SK-N-SH (cell line): ENCODE measurements around the gene OR10T2. TPM values are rescaled to one million over a fixed set of nuclear protein-coding genes. Genes with fewer than 3 reads are reported as not detected.
"Not testable (repeated sequence)": the region's sequence is repeated elsewhere in the genome, so short reads cannot be mapped to it uniquely, and the experiment has no call there.

Source experiments
- CTCF ChIA-PET: fragments of 300-600, 350-600 bp; formaldehyde crosslinking; extraction: SDS; loops from one replicate; lab custom pipeline; 2021; lab: Yijun Ruan, JAX
- POLR2A ChIA-PET: fragments of 350-600 bp; sonication (Branson Sonifier 250); formaldehyde crosslinking; extraction: SDS; loops from one replicate; lab custom pipeline; 2020; ENCODE audit warnings: antibody characterized with exemption, inconsistent platforms; lab: Yijun Ruan, JAX
- DNase-seq: peaks from one replicate; pipeline ENCODE4 v3.0.0; 2012
- H2AFZ ChIP-seq: fragments of 200-600 bp; sonication (generic); 2 replicates; pipeline ENCODE4 v1.8.1; 2016; ENCODE audit warnings: antibody characterized with exemption, mild to moderate bottlenecking, low read depth
- H3F3A ChIP-seq: fragments of 200-600 bp; sonication (generic); replicated peaks from 2 replicates; pipeline ENCODE3; 2016; ENCODE audit warnings: antibody characterized with exemption, mild to moderate bottlenecking; ENCODE audit not compliant: insufficient read depth
- H3K27ac ChIP-seq, 2 experiments: fragments of 200-500 bp in 1 of 2; fragments of 200-600 bp in 1 of 2; sonication (Bioruptor generic) in 1 of 2; sonication (generic), shearing (Covaris generic) in 1 of 2; 2 replicates each; pipeline versions ENCODE4 v1.5.1 to v1.6.1; 2014 to 2016; ENCODE audit warnings: low read depth in 2 of 2, inconsistent platforms in 1 of 2, low read length in 1 of 2, mild to moderate bottlenecking in 1 of 2, mixed read lengths in 1 of 2
- H3K27me3 ChIP-seq: fragments of 200-600 bp; sonication (generic), shearing (Covaris generic); 2 replicates; pipeline ENCODE4 v1.6.1; 2016; ENCODE audit warnings: mixed run types; ENCODE audit not compliant: insufficient read depth
- H3K36me3 ChIP-seq, 2 experiments: fragments of 200-500 bp in 1 of 2; fragments of 200-600 bp in 1 of 2; sonication (Bioruptor generic) in 1 of 2; sonication (generic) in 1 of 2; replicated peaks in 1 of 2; 2 replicates each; pipeline versions ENCODE3 to v1.5.1; 2014 to 2016; ENCODE audit warnings: low read length in 1 of 2, mild to moderate bottlenecking in 1 of 2; ENCODE audit not compliant: insufficient read depth in 2 of 2, control insufficient read depth in 1 of 2
- H3K4me1 ChIP-seq, 2 experiments: fragments of 200-500 bp in 1 of 2; fragments of 200-600 bp in 1 of 2; sonication (Bioruptor generic) in 1 of 2; sonication (generic), shearing (Covaris generic) in 1 of 2; 2 replicates each; pipeline versions ENCODE4 v1.5.1 to v1.6.1; 2014 to 2016; ENCODE audit warnings: low read depth in 1 of 2, low read length in 1 of 2, mixed run types in 1 of 2; ENCODE audit not compliant: insufficient read depth in 2 of 2, control insufficient read depth in 1 of 2
- H3K4me2 ChIP-seq: fragments of 200-600 bp; sonication (generic), shearing (Covaris generic); 2 replicates; pipeline ENCODE4 v1.6.1; 2017; ENCODE audit warnings: mixed run types
- H3K4me3 ChIP-seq, 2 experiments: fragments of 200-500 bp in 1 of 2; fragments of 200-600 bp in 1 of 2; sonication (Bioruptor generic) in 1 of 2; sonication (generic), shearing (Covaris generic) in 1 of 2; 2 replicates each; pipeline versions ENCODE4 v1.5.1 to v1.8.1; 2014 to 2016; ENCODE audit warnings: low read depth in 2 of 2, inconsistent platforms in 1 of 2, low read length in 1 of 2, mild to moderate bottlenecking in 1 of 2, mixed read lengths in 1 of 2, moderate library complexity in 1 of 2
- H3K79me2 ChIP-seq: fragments of 200-600 bp; sonication (generic); 2 replicates; pipeline ENCODE4 v1.8.1; 2017; ENCODE audit warnings: mild to moderate bottlenecking; ENCODE audit not compliant: insufficient read depth
- H3K9ac ChIP-seq: fragments of 200-600 bp; sonication (generic); 2 replicates; pipeline ENCODE4 v1.6.1; 2017; ENCODE audit warnings: mixed run types
- H3K9me2 ChIP-seq: fragments of 200-600 bp; sonication (generic); 2 replicates; pipeline ENCODE4 v1.6.1; 2017; ENCODE audit warnings: mixed run types
- H3K9me3 ChIP-seq: fragments of 200-600 bp; sonication (generic); 2 replicates; pipeline ENCODE4 v1.6.1; 2017; ENCODE audit warnings: mixed run types, mild to moderate bottlenecking, moderate library complexity
- H4K20me1 ChIP-seq: fragments of 200-600 bp; sonication (generic); 2 replicates; pipeline ENCODE4 v1.6.1; 2017; ENCODE audit warnings: mild to moderate bottlenecking, mixed run types; ENCODE audit not compliant: insufficient read depth
- CHD2 ChIP-seq: fragments of 150-350 bp; IDR thresholded peaks from 2 replicates; pipeline ENCODE4 v1.6.1; 2018; ENCODE audit warnings: low read length; ENCODE audit not compliant: partially characterized antibody
- ELF1 ChIP-seq: IDR thresholded peaks from 2 replicates; pipeline ENCODE4 v1.4.0; 2012
- EP300 ChIP-seq, 2 experiments: IDR thresholded peaks; 2 replicates each; pipeline versions ENCODE4 v1.4.0 to v1.6.1; 2012; ENCODE audit warnings: borderline replicate concordance in 1 of 2, low read depth in 1 of 2, low read length in 1 of 2
- EZH2phosphoT487 ChIP-seq: fragments of 200-600 bp; sonication (generic); IDR thresholded peaks from 2 replicates; pipeline ENCODE4 v1.6.1; 2017; ENCODE audit warnings: low read depth, mixed run types, mild to moderate bottlenecking, antibody characterized with exemption, moderate library complexity, borderline replicate concordance
- FOXM1 ChIP-seq: IDR thresholded peaks from 2 replicates; pipeline ENCODE4 v1.4.0; 2012; ENCODE audit warnings: low read depth, mild to moderate bottlenecking
- GABPA ChIP-seq: IDR thresholded peaks from 2 replicates; pipeline ENCODE4 v1.4.0; 2012; ENCODE audit warnings: low read depth, mild to moderate bottlenecking
- MEF2A ChIP-seq: IDR thresholded peaks from 2 replicates; pipeline ENCODE4 v1.4.0; 2012; ENCODE audit warnings: low read depth, borderline replicate concordance
- MXI1 ChIP-seq: IDR thresholded peaks from 2 replicates; pipeline ENCODE4 v1.6.1; 2012; ENCODE audit warnings: mild to moderate bottlenecking, low read depth, low read length, improper control_type of control experiment
- NFIC ChIP-seq: IDR thresholded peaks from 2 replicates; pipeline ENCODE4 v1.4.0; 2012; ENCODE audit warnings: borderline replicate concordance
- NRF1 ChIP-seq: IDR thresholded peaks from 2 replicates; pipeline ENCODE4 v1.6.1; 2012; ENCODE audit warnings: low read depth, mild to moderate bottlenecking, low read length
- RAD21 ChIP-seq: IDR thresholded peaks from 2 replicates; pipeline ENCODE4 v1.6.1; 2012; ENCODE audit warnings: mild to moderate bottlenecking, low read length
- RCOR1 ChIP-seq: fragments of 150-350 bp; IDR thresholded peaks from 2 replicates; pipeline ENCODE4 v1.6.1; 2017; ENCODE audit warnings: antibody characterized with exemption, low read length
- RFX5 ChIP-seq: IDR thresholded peaks from 2 replicates; pipeline ENCODE4 v1.6.1; 2012; ENCODE audit warnings: mild to moderate bottlenecking, improper control_type of control experiment, low read length
- SIN3A ChIP-seq: IDR thresholded peaks from 2 replicates; pipeline ENCODE4 v1.6.1; 2012; ENCODE audit warnings: low read depth, mild to moderate bottlenecking, low read length, moderate library complexity, borderline replicate concordance
- TAF1 ChIP-seq: IDR thresholded peaks from 2 replicates; pipeline ENCODE4 v1.6.1; 2012; ENCODE audit warnings: low read depth, mild to moderate bottlenecking, low read length, moderate library complexity, borderline replicate concordance
- TCF12 ChIP-seq: IDR thresholded peaks from 2 replicates; pipeline ENCODE4 v1.4.0; 2012
- YY1 ChIP-seq: IDR thresholded peaks from 2 replicates; pipeline ENCODE4 v1.4.0; 2012; ENCODE audit warnings: low read depth, mild to moderate bottlenecking
- WGBS: methylation state at CpG from one replicate; pipeline ENCODE4 v1.1.6; 2017; ENCODE audit warnings: low lambda C conversion rate; 5-methylcytosine and 5-hydroxymethylcytosine counted together
- polyA plus RNA-seq, 3 experiments: library from polyadenylated mRNA; depleted of rRNA; stranded (reverse); fragments of >200 nt; gene quantifications; 2 replicates each; pipeline ENCODE4 v1.2.3, GENCODE V29; 2012
- TF ChIP-seq, protein P1 (sequence below): IDR thresholded peaks from 2 replicates; pipeline ENCODE4 v1.4.0; 2012; ENCODE audit warnings: low read depth
- TF ChIP-seq, protein P2 (sequence below): IDR thresholded peaks from 2 replicates; pipeline ENCODE4; 2012
- TF ChIP-seq, protein P3 (sequence below): fragments of 200-600 bp; sonication (generic); IDR thresholded peaks from 2 replicates; pipeline ENCODE4 v1.6.1; 2017; ENCODE audit warnings: antibody characterized with exemption, mild to moderate bottlenecking, moderate library complexity

Gene OR10T2
- polyA plus RNA-seq, 1 of the 3 experiments (the other 2 are of a cell fraction): not detected

DNA sequence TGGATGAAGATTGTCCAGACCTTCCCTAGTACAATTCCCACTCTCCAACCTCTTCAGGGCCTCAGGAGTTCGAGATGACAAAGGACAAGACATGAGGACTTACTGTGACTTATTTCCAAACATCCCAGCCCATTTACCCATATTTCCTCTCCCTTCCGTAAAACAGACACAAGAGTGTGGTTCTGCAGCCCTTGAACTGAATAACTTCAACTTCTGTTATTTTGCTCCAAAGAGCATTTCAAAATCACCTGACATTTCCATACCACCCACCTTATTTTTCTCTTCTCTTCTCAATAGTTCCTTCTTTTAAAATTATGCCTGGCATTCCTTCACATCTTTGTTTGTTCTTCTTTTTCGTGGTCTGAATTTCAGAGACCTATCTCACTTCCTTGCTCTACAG is 35.5 kb upstream of the OR10T2 start:
- Histone ChIP-seq H3K4me1 (no peaks in the 10 kb centered on the region), H3F3A (no peaks in the 10 kb centered on the region), H3K36me3 (no peaks in the 10 kb centered on the region), H4K20me1 (no peaks in the 10 kb centered on the region), H3K79me2 (no peaks in the 10 kb centered on the region), H3K4me2 (no peak overlapping the region), H3K27ac (no peak overlapping the region), H3K27me3 (no peaks in the 10 kb centered on the region), H2AFZ (no peak overlapping the region), H3K9me3 (no peaks in the 10 kb centered on the region), H3K9me2 (no peaks in the 10 kb centered on the region), H3K9ac (no peak overlapping the region), H3K4me3 (no peak overlapping the region)
- no peak for DNase-seq
- no peak for TF ChIP-seq RCOR1
- no peak for TF ChIP-seq FOXM1
- no peak for TF ChIP-seq GABPA
- TF ChIP-seq NFIC: no peak
- TF ChIP-seq RAD21: no peak
- TF ChIP-seq, protein P1, sequence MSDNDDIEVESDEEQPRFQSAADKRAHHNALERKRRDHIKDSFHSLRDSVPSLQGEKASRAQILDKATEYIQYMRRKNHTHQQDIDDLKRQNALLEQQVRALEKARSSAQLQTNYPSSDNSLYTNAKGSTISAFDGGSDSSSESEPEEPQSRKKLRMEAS: no peak
- no peak for TF ChIP-seq MEF2A
- TF ChIP-seq EP300 (IDR thresholded peaks at IDR 0.05; ENCODE audit: borderline replicate concordance in 1 of 2, low read depth in 1 of 2, low read length in 1 of 2): no peak
- no peak for TF ChIP-seq RFX5
- TF ChIP-seq, protein P2, sequence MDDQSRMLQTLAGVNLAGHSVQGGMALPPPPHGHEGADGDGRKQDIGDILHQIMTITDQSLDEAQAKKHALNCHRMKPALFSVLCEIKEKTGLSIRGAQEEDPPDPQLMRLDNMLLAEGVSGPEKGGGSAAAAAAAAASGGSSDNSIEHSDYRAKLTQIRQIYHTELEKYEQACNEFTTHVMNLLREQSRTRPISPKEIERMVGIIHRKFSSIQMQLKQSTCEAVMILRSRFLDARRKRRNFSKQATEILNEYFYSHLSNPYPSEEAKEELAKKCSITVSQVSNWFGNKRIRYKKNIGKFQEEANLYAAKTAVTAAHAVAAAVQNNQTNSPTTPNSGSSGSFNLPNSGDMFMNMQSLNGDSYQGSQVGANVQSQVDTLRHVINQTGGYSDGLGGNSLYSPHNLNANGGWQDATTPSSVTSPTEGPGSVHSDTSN: no peak
- TF ChIP-seq, protein P3, sequence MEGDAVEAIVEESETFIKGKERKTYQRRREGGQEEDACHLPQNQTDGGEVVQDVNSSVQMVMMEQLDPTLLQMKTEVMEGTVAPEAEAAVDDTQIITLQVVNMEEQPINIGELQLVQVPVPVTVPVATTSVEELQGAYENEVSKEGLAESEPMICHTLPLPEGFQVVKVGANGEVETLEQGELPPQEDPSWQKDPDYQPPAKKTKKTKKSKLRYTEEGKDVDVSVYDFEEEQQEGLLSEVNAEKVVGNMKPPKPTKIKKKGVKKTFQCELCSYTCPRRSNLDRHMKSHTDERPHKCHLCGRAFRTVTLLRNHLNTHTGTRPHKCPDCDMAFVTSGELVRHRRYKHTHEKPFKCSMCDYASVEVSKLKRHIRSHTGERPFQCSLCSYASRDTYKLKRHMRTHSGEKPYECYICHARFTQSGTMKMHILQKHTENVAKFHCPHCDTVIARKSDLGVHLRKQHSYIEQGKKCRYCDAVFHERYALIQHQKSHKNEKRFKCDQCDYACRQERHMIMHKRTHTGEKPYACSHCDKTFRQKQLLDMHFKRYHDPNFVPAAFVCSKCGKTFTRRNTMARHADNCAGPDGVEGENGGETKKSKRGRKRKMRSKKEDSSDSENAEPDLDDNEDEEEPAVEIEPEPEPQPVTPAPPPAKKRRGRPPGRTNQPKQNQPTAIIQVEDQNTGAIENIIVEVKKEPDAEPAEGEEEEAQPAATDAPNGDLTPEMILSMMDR: no peak
- TF ChIP-seq NRF1: no peak
- TF ChIP-seq YY1: no peak
- TF ChIP-seq MXI1: no peak
- no peak for TF ChIP-seq CHD2
- TF ChIP-seq TAF1: no peak
- TF ChIP-seq TCF12: no peak
- no peak for TF ChIP-seq SIN3A
- TF ChIP-seq EZH2phosphoT487: no peak
- TF ChIP-seq ELF1: no peak
- WGBS: under 1% methylated on average over 3 of the region's 3 CpGs
- ChIA-PET POLR2A (no interaction called here), CTCF (no interaction called here)

DNA sequence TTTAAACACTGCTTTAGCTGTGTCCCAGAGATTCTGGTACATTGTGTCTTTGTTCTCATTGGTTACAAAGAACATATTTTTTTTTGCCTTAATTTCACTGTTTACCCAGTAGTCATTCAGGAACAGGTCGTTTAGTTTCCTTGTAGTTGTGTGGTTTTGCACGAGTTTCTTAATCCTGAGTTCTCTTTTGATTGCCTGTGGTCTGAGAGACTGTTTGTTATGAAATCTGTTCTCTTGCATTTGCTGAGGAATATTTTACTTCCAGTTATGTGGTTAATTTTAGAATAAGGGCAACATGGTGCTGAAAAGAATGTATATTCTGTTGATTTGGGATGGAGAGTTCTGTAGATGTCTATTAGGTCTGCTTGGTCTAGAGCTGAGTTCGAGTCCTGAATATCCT is 30.9 kb upstream of the OR10T2 start:
- H3K4me3 ChIP-seq, DNase-seq, H3K27ac ChIP-seq, H3F3A ChIP-seq, H3K9me2 ChIP-seq, H3K4me2 ChIP-seq, H3K4me1 ChIP-seq, H3K9me3 ChIP-seq, H4K20me1 ChIP-seq, H3K27me3 ChIP-seq, CTCF ChIA-PET, H2AFZ ChIP-seq, H3K36me3 ChIP-seq, POLR2A ChIA-PET, H3K9ac ChIP-seq, H3K79me2 ChIP-seq: not testable (repeated sequence)
- WGBS: 0% methylated on average over 3 of the region's 3 CpGs
